ENCODE results near the gene RBM3. TPM values are rescaled to one million over a fixed set of nuclear protein-coding genes. Genes with fewer than 3 reads are reported as not detected.

RBM3 gene
- polyA plus RNA-seq, 3 donors from 2014 or later = 251 to 286 (median 252) TPM

GRCh38 chrX:48613502-48614160 is 39.3 kb downstream of the RBM3 start:
- Mint-ChIP-seq H3K27ac (no peak overlapping the region), H3K4me3 (no peak overlapping the region), H3K36me3 (no peaks in the 10 kb centered on the region), H3K9me3 (no peaks in the 10 kb centered on the region), H3K27me3 (ENCODE audit: low read depth in 3 of 3) (peaks cover 0 to 14% (median 0%) of the 10 kb centered on the region in 3 donors), H3K4me1 (no peaks in the 10 kb centered on the region)
- no peak for DNase-seq

- Mint-ChIP-seq H3K4me1 (no peaks in the 10 kb centered on the region), H3K9me3 (no peaks in the 10 kb centered on the region), H3K4me3 (no peak overlapping the region), H3K36me3 (no peaks in the 10 kb centered on the region), H3K27ac (no peak overlapping the region), H3K27me3 (ENCODE audit: low read depth in 3 of 3) (peaks cover 0 to 14% (median 3%) of the 10 kb centered on the region in 3 donors)
- no peak for DNase-seq
Measured at GRCh38 chrX:48616576-48616975, 42.3 kb downstream of the RBM3 start.

GRCh38 chrX:48617542-48618340 is 43.5 kb downstream of the RBM3 start:
- no peak overlapping the region for H3K4me3 Mint-ChIP-seq
- H3K4me1 Mint-ChIP-seq = no peaks in the 10 kb centered on the region
- DNase-seq = no peak
- no peak overlapping the region for H3K27ac Mint-ChIP-seq
- no peaks in the 10 kb centered on the region for H3K36me3 Mint-ChIP-seq
- no peaks in the 10 kb centered on the region for H3K9me3 Mint-ChIP-seq
- peaks cover 1 to 13% (median 3%) of the 10 kb centered on the region in 3 donors for H3K27me3 Mint-ChIP-seq (ENCODE audit: low read depth in 3 of 3)

- Mint-ChIP-seq H3K36me3 (no peaks in the 10 kb centered on the region), H3K27me3 (ENCODE audit: low read depth in 3 of 3) (peaks cover 0 to 3% (median 1%) of the 10 kb centered on the region in 3 donors), H3K9me3 (no peaks in the 10 kb centered on the region), H3K4me1 (peaks cover 4 to 7% of the 10 kb centered on the region in 2 donors), H3K27ac (no peak overlapping the region), H3K4me3 (no peak overlapping the region)
- no peak for DNase-seq
Measured at GRCh38 chrX:48626401-48627298, 52.4 kb downstream of the RBM3 start.

Other genes with a start within 250 kb of the RBM3 start
- gene SSX3, start 217.8 kb upstream of the RBM3 start, polyA plus RNA-seq = not detected
- not detected for gene SSX4, start 190.9 kb upstream of the RBM3 start, polyA plus RNA-seq
- gene SSX4B, start 162.5 kb upstream of the RBM3 start, polyA plus RNA-seq = not detected
- 10 to 100 TPM; 24.3 to 48.0 (median 26.5) TPM for gene SLC38A5, start 104.2 kb upstream of the RBM3 start, polyA plus RNA-seq
- gene FTSJ1, start 98.3 kb upstream of the RBM3 start, polyA plus RNA-seq = 100 to 1,000 TPM in 1 of 3 donors, 10 to 100 TPM in 2; 73.5 to 115 (median 85.0) TPM
- gene PORCN, start 65.5 kb upstream of the RBM3 start, polyA plus RNA-seq = 10 to 100 TPM; 13.1 to 29.8 (median 18.1) TPM
- gene EBP, start 52.7 kb upstream of the RBM3 start, polyA plus RNA-seq = 100 to 1,000 TPM; 184 to 314 (median 233) TPM
- gene TBC1D25, start 34.8 kb upstream of the RBM3 start, polyA plus RNA-seq = 10 to 100 TPM; 20.0 to 34.9 (median 30.6) TPM
- 10 to 100 TPM; 67.1 to 78.1 (median 75.4) TPM for gene WDR13, start 23.0 kb downstream of the RBM3 start, polyA plus RNA-seq
- 10 to 100 TPM; 15.2 to 43.0 (median 18.3) TPM for gene WAS, start 109.3 kb downstream of the RBM3 start, polyA plus RNA-seq
- gene SUV39H1, start 122.2 kb downstream of the RBM3 start, polyA plus RNA-seq = 10 to 100 TPM; 13.0 to 18.5 (median 16.4) TPM
- gene GLOD5, start 187.3 kb downstream of the RBM3 start, polyA plus RNA-seq = not detected
- gene GATA1, start 212.1 kb downstream of the RBM3 start, polyA plus RNA-seq = under 1 TPM in 1 of 3 donors, not detected in 2; 0.28 TPM
- 10 to 100 TPM; 13.2 to 22.9 (median 13.5) TPM for gene HDAC6, start 227.6 kb downstream of the RBM3 start, polyA plus RNA-seq

All from immature natural killer cell (primary cell).